Right cardiac atrium (tissue), 5 donors: Measurements from ENCODE around the gene ENTPD1. TPM values are rescaled to one million over a fixed set of nuclear protein-coding genes. Genes with fewer than 3 reads are reported as not detected.
"Not testable (repeated sequence)": the region's sequence is repeated elsewhere in the genome, so short reads cannot be mapped to it uniquely, and the experiment has no call there.

ENCODE experiments used
- ATAC-seq, 2 donors: fragments of 200-7000 bp; cut with Tn5 transposase; one replicate each; pipeline versions ENCODE4 v1.8.0 to v1.9.1; 2020; ENCODE audit warnings: moderate library complexity in 2 of 2, mild to moderate bottlenecking in 1 of 2
- DNase-seq, 3 donors: peaks; one replicate each; pipeline ENCODE4 v3.0.0-alpha.2; 2020
- H3K27ac ChIP-seq: one replicate; pipeline ENCODE4 v1.5.1; 2013; ENCODE audit warnings: mild to moderate bottlenecking, low read length, control low read depth, moderate library complexity
- H3K27me3 ChIP-seq: one replicate; pipeline ENCODE4 v1.6.1; 2013; ENCODE audit not compliant: control insufficient read depth, insufficient read depth
- H3K4me1 ChIP-seq: one replicate; pipeline ENCODE4 v1.6.1; 2013; ENCODE audit warnings: low read length; ENCODE audit not compliant: control insufficient read depth, insufficient read depth
- H3K4me3 ChIP-seq: one replicate; pipeline ENCODE4 v1.5.1; 2013; ENCODE audit warnings: low read length, control low read depth
- H3K9me3 ChIP-seq: one replicate; pipeline ENCODE4 v1.6.1; 2013; ENCODE audit warnings: low read length; ENCODE audit not compliant: control insufficient read depth
- WGBS: extraction: QIAGEN DNeasy Blood & Tissue Kit; methylation state at CpG from one replicate; pipeline ENCODE4 v1.1.7; 2013; 5-methylcytosine and 5-hydroxymethylcytosine counted together
- intact Hi-C, 4 donors: fragments of 100-400 bp; cut with DNase I; formaldehyde crosslinking; loops; one replicate each; pipeline versions ENCODE4 v1.11.0 to v1.14.0; 2022 to 2023
- polyA plus RNA-seq: library from polyadenylated mRNA; stranded (reverse); fragments of 200-250 nt; gene quantifications from one replicate; pipeline ENCODE4 v1.2.3, GENCODE V29; 2013
- total RNA-seq, 4 donors: library from RNA; stranded (reverse); fragmentation: NEBNext Ultra II Directional; extraction: Animal tissue kit (Norgen Biotek cat#: 25700); gene quantifications; one replicate each; pipeline ENCODE4 v1.2.1, GENCODE V29; 2021
- donor health status: healthy with polysubstance abuse.
- donor health status: DM: no; HTN: yes; CAD: no.
- donor health status: DM: no; HTN: no; CAD: no.
- donor health status: DM: no; HTN: yes; CAD: no; lungs with severe emphysema.
- donor health status: DM: yes; HTN: yes; CAD: no.

Gene ENTPD1
- total and polyA plus RNA-seq, 5 donors = 5.3 to 30.4 (median 18.5) TPM

GRCh38 chr10:95867866-95868265, 111.9 kb downstream of the ENTPD1 start:
- DNase-seq (no peak), ATAC-seq (no peak)
- no peaks in the 10 kb centered on the region for H3K9me3 ChIP-seq
- no peaks in the 10 kb centered on the region for H3K27me3 ChIP-seq
- intact Hi-C loops = loop anchor here in 2 of 4 donors (10.0 kb wide), 1 partner anchor 173 kb away; the partner anchor contains the start of gene TCTN3 (in 2 of the 2)
- no peak overlapping the region for H3K4me3 ChIP-seq
- H3K4me1 ChIP-seq = no peaks in the 10 kb centered on the region
- 90% methylated on average over 4 of the region's 4 CpGs for WGBS
- H3K27ac ChIP-seq = no peak overlapping the region

- Histone ChIP-seq H3K4me3 (no peak overlapping the region), H3K9me3 (no peaks in the 10 kb centered on the region), H3K27me3 (no peaks in the 10 kb centered on the region), H3K4me1 (no peaks in the 10 kb centered on the region), H3K27ac (no peak overlapping the region)
- 56% methylated on average over 2 of the region's 2 CpGs for WGBS
- intact Hi-C loops = no loop called here
- no peak for ATAC-seq
- DNase-seq = no peak
Observed at GRCh38 chr10:95872158-95872711, 116.3 kb downstream of the ENTPD1 start.

GRCh38 chr10:95873139-95873538, 117.2 kb downstream of the ENTPD1 start:
- H3K9me3 ChIP-seq = no peaks in the 10 kb centered on the region
- no peaks in the 10 kb centered on the region for H3K4me1 ChIP-seq
- no peak overlapping the region for H3K27ac ChIP-seq
- ATAC-seq (no peak), DNase-seq (no peak)
- H3K4me3 ChIP-seq = no peak overlapping the region
- intact Hi-C loops = no loop called here
- 97% methylated on average over 2 of the region's 2 CpGs for WGBS
- no peaks in the 10 kb centered on the region for H3K27me3 ChIP-seq

DNA sequence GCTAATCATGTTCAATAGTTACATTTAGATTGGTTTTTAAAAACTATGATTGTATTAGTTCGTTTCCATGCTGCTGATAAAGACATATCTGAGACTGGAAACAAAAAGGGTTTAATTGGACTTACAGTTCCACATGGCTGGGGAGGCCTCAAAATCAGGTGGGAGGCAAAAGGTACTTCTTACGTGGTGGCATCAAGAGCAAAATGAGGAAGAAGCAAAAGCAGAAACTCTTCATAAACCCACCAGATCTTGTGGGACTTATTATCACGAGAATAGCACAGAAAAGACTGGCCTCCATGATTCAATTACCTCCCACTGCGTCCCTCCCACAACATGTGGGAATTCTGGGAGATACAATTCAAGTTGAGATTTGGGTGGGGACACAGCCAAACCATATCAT, 117.7 kb downstream of the ENTPD1 start:
- no peak overlapping the region for H3K4me3 ChIP-seq
- no peaks in the 10 kb centered on the region for H3K4me1 ChIP-seq
- H3K27ac ChIP-seq = no peak overlapping the region
- intact Hi-C loops = no loop called here
- no peak for DNase-seq
- 94% methylated on average over 4 of the region's 4 CpGs for WGBS
- H3K9me3 ChIP-seq = no peaks in the 10 kb centered on the region
- no peak for ATAC-seq
- no peaks in the 10 kb centered on the region for H3K27me3 ChIP-seq

DNA sequence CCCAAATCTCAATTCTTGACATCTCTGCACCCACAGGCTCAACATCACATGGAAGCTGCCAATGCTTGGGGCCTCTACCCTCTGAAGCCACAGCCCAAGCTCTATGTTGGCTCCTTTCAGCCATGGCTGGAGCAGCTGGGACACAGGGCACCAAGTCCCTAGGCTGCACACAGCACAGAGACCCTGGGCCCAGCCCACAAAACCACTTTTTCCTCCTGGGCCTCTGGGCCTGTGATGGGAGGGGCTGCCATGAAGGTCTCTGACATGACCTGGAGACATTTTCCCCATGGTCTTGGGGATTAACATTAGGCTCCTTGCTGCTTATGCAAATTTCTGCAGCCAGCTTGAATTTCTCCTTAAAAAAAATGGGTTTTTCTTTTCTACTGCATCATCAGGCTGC, 118.8 kb downstream of the ENTPD1 start:
- ATAC-seq, intact Hi-C loops, H3K4me1 ChIP-seq: not testable (repeated sequence)

DNA sequence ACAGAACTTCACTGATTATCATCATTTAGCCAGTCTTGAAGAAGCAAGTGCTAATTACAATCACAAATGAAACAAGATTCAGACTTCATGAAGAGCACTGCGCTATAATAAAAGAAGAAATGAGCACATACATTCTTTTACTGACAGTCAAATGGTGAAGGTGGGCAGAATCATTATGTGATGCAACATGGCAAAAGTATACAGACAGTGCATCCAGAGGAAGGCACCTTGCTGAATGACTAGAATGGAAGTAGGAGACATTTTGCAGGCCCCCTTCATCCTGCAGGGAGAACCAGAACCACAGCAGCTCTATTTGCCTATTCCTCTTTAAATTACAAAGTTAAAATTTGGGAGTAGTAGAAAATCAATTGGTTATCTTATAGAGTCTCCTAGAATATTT, 120.8 kb downstream of the ENTPD1 start:
- 97% methylated on average over 1 of the region's 1 CpG for WGBS
- Histone ChIP-seq H3K4me1 (no peaks in the 10 kb centered on the region), H3K27ac (no peak overlapping the region), H3K4me3 (no peak overlapping the region), H3K27me3 (no peaks in the 10 kb centered on the region), H3K9me3 (no peaks in the 10 kb centered on the region)
- DNase-seq = no peak
- no peak for ATAC-seq
- intact Hi-C loops = no loop called here

More for the DNA sequence above, 118.8 kb downstream of the ENTPD1 start:
- H3K27me3 ChIP-seq, H3K4me3 ChIP-seq, H3K9me3 ChIP-seq, H3K27ac ChIP-seq, DNase-seq: not testable (repeated sequence)

DNA sequence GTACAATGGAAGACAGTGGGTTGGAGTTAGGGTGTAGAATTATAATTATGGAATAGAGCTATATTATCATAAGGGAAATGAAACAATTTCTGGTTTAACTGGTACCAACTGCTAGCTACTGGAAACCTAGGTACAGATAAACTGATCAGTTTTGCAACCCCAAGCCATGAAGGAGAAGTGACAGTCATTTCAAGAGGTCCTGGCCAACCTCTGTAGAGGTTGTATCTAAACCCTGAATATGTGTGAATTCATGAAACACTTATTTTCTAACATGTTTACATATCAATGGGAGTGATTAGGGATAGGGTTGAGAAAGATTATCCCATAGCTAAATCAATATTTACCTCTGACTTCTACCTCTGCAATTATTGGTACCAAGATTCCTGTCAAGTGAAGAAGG, 121.9 kb downstream of the ENTPD1 start:
- DNase-seq (no peak), ATAC-seq (no peak)
- intact Hi-C loops = no loop called here
- Histone ChIP-seq H3K27ac (no peak overlapping the region), H3K4me1 (no peaks in the 10 kb centered on the region), H3K4me3 (no peak overlapping the region), H3K27me3 (no peaks in the 10 kb centered on the region), H3K9me3 (no peaks in the 10 kb centered on the region)

DNA sequence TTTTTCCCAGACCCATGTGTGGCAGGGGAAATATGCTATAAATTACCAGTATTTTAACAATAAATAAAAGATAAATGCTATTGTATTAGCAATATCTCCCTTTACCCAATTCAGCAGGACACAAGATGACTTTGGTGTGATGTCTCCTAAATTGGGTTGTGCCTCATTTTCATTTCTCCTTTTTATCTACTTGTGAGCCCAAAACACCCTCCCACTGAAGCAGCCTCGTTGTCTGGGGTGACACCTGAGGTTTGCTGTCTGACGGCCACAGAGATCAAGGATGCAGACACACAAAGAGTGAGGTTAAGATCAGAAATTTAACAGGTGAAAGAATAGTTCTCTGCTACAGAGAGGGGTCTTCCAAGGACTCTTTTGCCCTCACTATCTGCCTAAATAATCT, 124.7 kb downstream of the ENTPD1 start:
- intact Hi-C loops = no loop called here
- whole genome bisulfite sequencing = 55% methylated on average over 2 of the region's 2 CpGs
- Histone ChIP-seq H3K27me3 (no peaks in the 10 kb centered on the region), H3K9me3 (no peaks in the 10 kb centered on the region), H3K4me1 (no peaks in the 10 kb centered on the region), H3K27ac (no peak overlapping the region), H3K4me3 (no peak overlapping the region)
- DNase-seq (no peak), ATAC-seq (no peak)

DNA sequence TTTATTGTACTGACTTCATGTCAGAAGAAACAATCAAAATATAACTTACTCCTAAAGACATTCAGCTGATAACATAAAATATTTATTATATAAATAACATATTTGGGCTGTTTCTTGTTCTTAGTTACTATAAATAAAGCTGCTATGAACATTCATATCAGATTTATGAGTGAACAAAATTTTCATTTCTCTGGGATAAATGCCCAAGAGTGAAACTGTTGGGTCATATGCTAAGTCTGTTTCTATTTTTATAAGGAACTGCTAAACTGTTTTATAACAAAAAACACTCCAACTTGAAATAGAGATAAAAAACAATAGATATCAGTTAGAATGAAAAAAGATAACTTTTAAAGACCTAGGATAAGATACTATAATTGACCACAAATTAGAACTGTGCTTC, 125.4 kb downstream of the ENTPD1 start:
- DNase-seq (no peak), ATAC-seq (no peak)
- Histone ChIP-seq H3K4me1 (no peaks in the 10 kb centered on the region), H3K27ac (no peak overlapping the region), H3K4me3 (no peak overlapping the region), H3K27me3 (no peaks in the 10 kb centered on the region), H3K9me3 (no peaks in the 10 kb centered on the region)
- intact Hi-C loops = no loop called here

DNA sequence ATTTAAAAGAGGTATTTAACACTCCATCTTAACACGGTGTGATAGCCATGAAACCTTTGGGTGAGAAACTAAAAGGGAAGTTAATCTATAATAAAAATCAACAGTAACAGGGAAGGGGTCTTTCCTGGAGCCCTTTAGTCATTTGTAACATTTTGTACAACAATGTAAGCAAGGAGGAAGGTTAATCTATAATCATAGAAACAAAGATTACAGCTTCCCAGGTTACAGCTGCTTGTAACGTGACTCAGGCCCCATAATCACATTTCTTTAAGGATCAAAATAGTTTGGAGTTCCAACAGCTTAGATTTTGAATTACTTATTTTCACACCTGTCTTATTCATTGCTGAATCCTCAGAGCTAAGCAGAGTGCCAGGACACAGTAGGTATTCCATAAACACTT, 133.9 kb downstream of the ENTPD1 start:
- no peak for ATAC-seq
- no peak overlapping the region for H3K4me3 ChIP-seq
- 83% methylated on average over 2 of the region's 2 CpGs for WGBS

GRCh38 chr10:95896071-95896850, 140.3 kb downstream of the ENTPD1 start:
- Histone ChIP-seq H3K4me1 (no peaks in the 10 kb centered on the region), H3K9me3 (no peaks in the 10 kb centered on the region), H3K27ac (no peak overlapping the region), H3K4me3 (no peak overlapping the region), H3K27me3 (no peaks in the 10 kb centered on the region)
- intact Hi-C loops = no loop called here
- ATAC-seq = no peak
- DNase-seq = no peak
- WGBS = 89% methylated on average over 4 of the region's 4 CpGs

More for the DNA sequence above, 133.9 kb downstream of the ENTPD1 start:
- H3K9me3 ChIP-seq = no peaks in the 10 kb centered on the region
- no peak overlapping the region for H3K27ac ChIP-seq
- H3K4me1 ChIP-seq = no peaks in the 10 kb centered on the region
- no peaks in the 10 kb centered on the region for H3K27me3 ChIP-seq
- no peak for DNase-seq
- intact Hi-C loops = no loop called here
